ENCODE results near the gene PIGR. TPM values are rescaled to one million over a fixed set of nuclear protein-coding genes. Genes with fewer than 3 reads are reported as not detected.

The PIGR gene
- total RNA-seq, 2 experiments from 2014 or later, result not detected

DNA sequence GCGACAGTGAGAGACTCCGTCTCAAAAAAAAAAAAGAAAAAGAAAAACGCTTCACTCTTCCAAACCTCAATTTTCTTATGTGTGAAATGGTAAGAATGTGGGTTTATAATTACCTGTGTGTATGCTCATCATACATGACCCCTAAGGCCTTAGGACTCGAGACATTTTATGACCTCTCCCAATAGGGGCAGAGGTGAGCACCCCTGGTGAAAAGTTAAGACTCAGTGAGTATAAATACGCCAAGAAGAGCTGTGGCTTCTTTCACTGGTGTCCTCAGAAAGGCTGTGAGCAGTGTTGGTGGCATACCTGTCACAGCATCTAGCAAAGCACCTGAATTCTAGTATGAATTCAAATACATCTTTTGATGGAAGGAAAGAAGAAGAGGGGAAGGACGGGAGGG is 16.7 kb downstream of the PIGR start:
- Histone ChIP-seq H3K9me3 (ENCODE audit: control insufficient read depth in 1 of 2, insufficient read depth in 1 of 2, low read length in 2 of 2) (no peaks in the 10 kb centered on the region), H3K36me3 (ENCODE audit: insufficient read depth, low read length) (no peaks in the 10 kb centered on the region), H3K4me1 (ENCODE audit: insufficient read depth, low read length) (peaks cover 57% of the 10 kb centered on the region), H3K27me3 (ENCODE audit: control insufficient read depth in 1 of 2, insufficient read depth in 2 of 2, low read length in 2 of 2) (no peaks in the 10 kb centered on the region), H3K27ac (ENCODE audit: low read depth in 1 of 2, low read length in 2 of 2) (no peak overlapping the region), H3K4me3 (ENCODE audit: low read length) (no peak overlapping the region)
- DNase-seq (no peak), ATAC-seq (ENCODE audit: poor library complexity) (no peak)
- Mint-ChIP-seq H3K4me1 (ENCODE audit: low read depth) (peaks cover 65% of the 10 kb centered on the region), H3K27ac (peak overlapping the region; percentile 84), H3K36me3 (ENCODE audit: low read depth) (no peaks in the 10 kb centered on the region), H3K9me3 (no peaks in the 10 kb centered on the region), H3K27me3 (no peaks in the 10 kb centered on the region), H3K4me3 (peak overlapping the region; percentile 54)
- TF ChIP-seq, protein P1, sequence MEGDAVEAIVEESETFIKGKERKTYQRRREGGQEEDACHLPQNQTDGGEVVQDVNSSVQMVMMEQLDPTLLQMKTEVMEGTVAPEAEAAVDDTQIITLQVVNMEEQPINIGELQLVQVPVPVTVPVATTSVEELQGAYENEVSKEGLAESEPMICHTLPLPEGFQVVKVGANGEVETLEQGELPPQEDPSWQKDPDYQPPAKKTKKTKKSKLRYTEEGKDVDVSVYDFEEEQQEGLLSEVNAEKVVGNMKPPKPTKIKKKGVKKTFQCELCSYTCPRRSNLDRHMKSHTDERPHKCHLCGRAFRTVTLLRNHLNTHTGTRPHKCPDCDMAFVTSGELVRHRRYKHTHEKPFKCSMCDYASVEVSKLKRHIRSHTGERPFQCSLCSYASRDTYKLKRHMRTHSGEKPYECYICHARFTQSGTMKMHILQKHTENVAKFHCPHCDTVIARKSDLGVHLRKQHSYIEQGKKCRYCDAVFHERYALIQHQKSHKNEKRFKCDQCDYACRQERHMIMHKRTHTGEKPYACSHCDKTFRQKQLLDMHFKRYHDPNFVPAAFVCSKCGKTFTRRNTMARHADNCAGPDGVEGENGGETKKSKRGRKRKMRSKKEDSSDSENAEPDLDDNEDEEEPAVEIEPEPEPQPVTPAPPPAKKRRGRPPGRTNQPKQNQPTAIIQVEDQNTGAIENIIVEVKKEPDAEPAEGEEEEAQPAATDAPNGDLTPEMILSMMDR (IDR thresholded peaks at IDR 0.05), result no peak
- ChIA-PET CTCF (interaction anchor here (0.7 to 2.0 kb wide), 2 partner anchors 17 to 117 kb away, joined by 3 to 5 read pairs; no protein-coding TSS in a partner anchor), POLR2A (interaction anchor here (1.0 to 1.1 kb wide), 2 partner anchors 17 to 20 kb away, joined by 3 read pairs; no protein-coding TSS in a partner anchor)
- intact Hi-C loops (cut with DNase I, micrococcal nuclease), result loop anchor here in 1 of 2 experiments (10.0 kb wide), 1 partner anchor 385 kb away; no protein-coding TSS in a partner anchor

DNA sequence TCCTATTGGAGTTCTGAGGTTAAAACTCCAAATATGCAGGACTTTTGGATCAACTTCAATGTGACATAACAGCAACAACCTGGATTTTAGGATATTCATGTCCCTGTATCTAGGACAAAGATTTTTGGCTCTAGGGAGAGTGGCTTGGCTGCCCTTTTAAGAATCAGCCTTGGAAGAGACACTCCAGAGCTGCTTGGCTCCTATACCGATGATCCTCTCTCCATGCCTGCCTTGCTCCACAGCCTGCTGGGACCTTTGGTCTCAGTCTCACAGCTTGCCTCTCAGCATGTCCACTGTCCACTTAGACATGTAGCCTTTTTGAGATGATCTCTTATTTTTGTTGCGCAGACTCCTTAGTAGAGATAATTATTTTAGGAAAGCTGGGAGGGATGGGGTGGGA is 20.0 kb downstream of the PIGR start:
- Mint-ChIP-seq H3K4me1 (ENCODE audit: low read depth) (peaks cover 43% of the 10 kb centered on the region), H3K27ac (peak overlapping the region; percentile 64), H3K27me3 (no peaks in the 10 kb centered on the region), H3K4me3 (no peak overlapping the region), H3K36me3 (ENCODE audit: low read depth) (peaks cover 8% of the 10 kb centered on the region), H3K9me3 (no peaks in the 10 kb centered on the region)
- Histone ChIP-seq H3K4me1 (ENCODE audit: insufficient read depth, low read length) (peaks cover 67% of the 10 kb centered on the region), H3K36me3 (ENCODE audit: insufficient read depth, low read length) (no peaks in the 10 kb centered on the region), H3K9me3 (ENCODE audit: control insufficient read depth in 1 of 2, insufficient read depth in 1 of 2, low read length in 2 of 2) (no peaks in the 10 kb centered on the region), H3K27me3 (ENCODE audit: control insufficient read depth in 1 of 2, insufficient read depth in 2 of 2, low read length in 2 of 2) (no peaks in the 10 kb centered on the region), H3K27ac (ENCODE audit: low read depth in 1 of 2, low read length in 2 of 2) (no peak overlapping the region), H3K4me3 (ENCODE audit: low read length) (no peak overlapping the region)
- TF ChIP-seq, protein P1 (IDR thresholded peaks at IDR 0.05), result no peak
- intact Hi-C loops (cut with DNase I, micrococcal nuclease), result loop anchor here in 1 of 2 experiments (10.0 kb wide), 1 partner anchor 389 kb away; no protein-coding TSS in a partner anchor
- DNase-seq, result no peak
- ChIA-PET CTCF (interaction anchor here (0.7 to 3.3 kb wide), 3 partner anchors 14 to 117 kb away, joined by 3 to 13 read pairs (median 4); no protein-coding TSS in a partner anchor), POLR2A (interaction anchor here (0.7 to 3.3 kb wide), 5 partner anchors 14 to 122 kb away, joined by 4 to 26 read pairs (median 7); no protein-coding TSS in a partner anchor)
- no peak for ATAC-seq (ENCODE audit: poor library complexity)

DNA sequence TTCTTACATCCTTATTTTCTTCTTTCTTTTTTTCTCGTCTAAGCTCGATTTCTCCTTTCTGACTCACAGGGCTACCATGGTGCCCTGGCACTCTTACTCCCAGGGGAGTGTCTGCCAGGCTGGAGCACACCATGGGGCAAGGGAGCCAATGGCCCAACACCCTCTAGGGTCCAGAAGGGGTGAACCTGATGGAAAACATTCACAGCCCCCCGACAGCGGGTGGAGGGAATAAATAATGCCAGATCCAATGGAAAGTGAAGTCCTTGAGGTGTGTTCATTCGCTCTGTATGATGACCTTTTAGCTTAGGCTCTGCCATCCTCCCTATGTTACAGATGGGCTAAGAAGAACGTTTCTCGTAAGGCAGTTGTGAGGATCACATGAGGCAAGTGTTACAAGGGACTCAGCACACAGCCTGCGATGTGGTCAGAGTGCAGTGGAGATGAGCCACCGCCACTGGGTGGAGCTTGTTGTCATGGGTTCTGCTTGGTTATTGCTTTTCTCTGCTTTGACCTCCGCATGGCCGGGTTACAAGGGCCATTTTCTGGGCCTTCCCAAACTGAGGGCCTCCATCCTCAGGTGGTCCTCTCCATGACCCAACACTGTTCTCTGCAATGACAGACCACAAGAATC is 21.0 kb downstream of the PIGR start:
- Mint-ChIP-seq H3K4me3 (no peak overlapping the region), H3K36me3 (ENCODE audit: low read depth) (peaks cover 19% of the 10 kb centered on the region), H3K9me3 (no peaks in the 10 kb centered on the region), H3K27me3 (no peaks in the 10 kb centered on the region), H3K4me1 (ENCODE audit: low read depth) (peaks cover 40% of the 10 kb centered on the region), H3K27ac (no peak overlapping the region)
- DNase-seq (peak in 9 of 14 experiments; percentile 41 to 85 (median 56)), ATAC-seq (ENCODE audit: poor library complexity) (no peak)
- H3K4me1 ChIP-seq (ENCODE audit: insufficient read depth, low read length), result peaks cover 56% of the 10 kb centered on the region
- H3K27me3 ChIP-seq (ENCODE audit: control insufficient read depth in 1 of 2, insufficient read depth in 2 of 2, low read length in 2 of 2), result no peaks in the 10 kb centered on the region
- no peaks in the 10 kb centered on the region for H3K36me3 ChIP-seq (ENCODE audit: insufficient read depth, low read length)
- intact Hi-C loops (cut with DNase I, micrococcal nuclease), result loop anchor here in 1 of 2 experiments (10.0 kb wide), 1 partner anchor 390 kb away; no protein-coding TSS in a partner anchor
- H3K9me3 ChIP-seq (ENCODE audit: control insufficient read depth in 1 of 2, insufficient read depth in 1 of 2, low read length in 2 of 2), result no peaks in the 10 kb centered on the region
- CTCF ChIA-PET, result interaction anchor here (0.9 to 3.3 kb wide), 4 partner anchors 8 to 116 kb away, joined by 3 to 13 read pairs (median 6); no protein-coding TSS in a partner anchor
- POLR2A ChIA-PET, result interaction anchor here (0.6 to 3.3 kb wide), 10 partner anchors 13 to 190 kb away, joined by 3 to 26 read pairs (median 6); no protein-coding TSS in a partner anchor
- TF ChIP-seq, protein P1 (IDR thresholded peaks at IDR 0.05), result no peak
- H3K27ac ChIP-seq (ENCODE audit: low read depth in 1 of 2, low read length in 2 of 2), result peak overlapping the region; percentile 57 to 95
- no peak overlapping the region for H3K4me3 ChIP-seq (ENCODE audit: low read length)

All from CD4-positive, alpha-beta T cell (primary cell).